ENCODE data around the gene NECTIN4.
"Not testable (repeated sequence)": the region's sequence is repeated elsewhere in the genome, so short reads cannot be mapped to it uniquely, and the experiment has no call there.

NECTIN4 gene

DNA sequence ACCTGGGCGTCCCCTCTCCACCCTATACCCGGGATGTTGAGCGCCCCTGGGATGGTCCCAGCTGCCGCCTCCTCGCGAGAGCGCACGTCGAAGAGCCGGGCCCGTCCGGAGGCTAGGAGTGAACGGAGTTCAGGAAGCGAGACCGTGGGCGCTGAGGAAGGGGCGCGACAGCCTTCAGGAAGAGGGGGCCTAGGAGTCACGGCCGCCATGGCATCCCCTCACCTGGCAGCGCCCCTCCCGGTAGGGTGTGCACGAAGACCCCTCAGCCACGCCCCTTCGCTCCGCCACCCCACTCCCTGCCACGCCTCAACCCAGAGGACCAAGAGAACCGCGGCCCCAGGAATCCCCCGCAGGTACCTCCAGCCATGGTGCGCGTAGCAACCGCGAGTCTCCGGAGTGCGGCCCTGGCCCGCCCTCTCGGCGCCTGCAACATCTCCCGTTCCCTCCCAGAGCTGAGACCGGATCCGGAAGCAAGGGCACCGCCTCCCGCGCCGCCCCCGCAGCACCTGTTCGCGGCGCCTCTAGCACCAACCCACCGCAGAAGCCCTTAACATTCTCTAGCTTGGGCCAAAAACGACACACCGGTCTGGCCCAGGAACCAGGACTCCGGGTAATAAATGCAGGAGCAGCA lies 50.7 kb downstream of the NECTIN4 start, which contains the start of gene TSTD1:
Gene TSTD1, minus strand, starts transcription at position 442 of the 631 bp plus-strand sequence. Its CDS starts 75 bp downstream, at position 367.
- no peak for TF ChIP-seq ZFX (IDR thresholded peaks at IDR 0.05; ENCODE audit: borderline replicate concordance)
- TF ChIP-seq, protein P1, sequence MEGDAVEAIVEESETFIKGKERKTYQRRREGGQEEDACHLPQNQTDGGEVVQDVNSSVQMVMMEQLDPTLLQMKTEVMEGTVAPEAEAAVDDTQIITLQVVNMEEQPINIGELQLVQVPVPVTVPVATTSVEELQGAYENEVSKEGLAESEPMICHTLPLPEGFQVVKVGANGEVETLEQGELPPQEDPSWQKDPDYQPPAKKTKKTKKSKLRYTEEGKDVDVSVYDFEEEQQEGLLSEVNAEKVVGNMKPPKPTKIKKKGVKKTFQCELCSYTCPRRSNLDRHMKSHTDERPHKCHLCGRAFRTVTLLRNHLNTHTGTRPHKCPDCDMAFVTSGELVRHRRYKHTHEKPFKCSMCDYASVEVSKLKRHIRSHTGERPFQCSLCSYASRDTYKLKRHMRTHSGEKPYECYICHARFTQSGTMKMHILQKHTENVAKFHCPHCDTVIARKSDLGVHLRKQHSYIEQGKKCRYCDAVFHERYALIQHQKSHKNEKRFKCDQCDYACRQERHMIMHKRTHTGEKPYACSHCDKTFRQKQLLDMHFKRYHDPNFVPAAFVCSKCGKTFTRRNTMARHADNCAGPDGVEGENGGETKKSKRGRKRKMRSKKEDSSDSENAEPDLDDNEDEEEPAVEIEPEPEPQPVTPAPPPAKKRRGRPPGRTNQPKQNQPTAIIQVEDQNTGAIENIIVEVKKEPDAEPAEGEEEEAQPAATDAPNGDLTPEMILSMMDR (IDR thresholded peaks at IDR 0.05): peak; percentile 14; the same call in 1 of the 2 replicates
- H3K27ac ChIP-seq: peak within 1 kb of the TSS; percentile 85

DNA sequence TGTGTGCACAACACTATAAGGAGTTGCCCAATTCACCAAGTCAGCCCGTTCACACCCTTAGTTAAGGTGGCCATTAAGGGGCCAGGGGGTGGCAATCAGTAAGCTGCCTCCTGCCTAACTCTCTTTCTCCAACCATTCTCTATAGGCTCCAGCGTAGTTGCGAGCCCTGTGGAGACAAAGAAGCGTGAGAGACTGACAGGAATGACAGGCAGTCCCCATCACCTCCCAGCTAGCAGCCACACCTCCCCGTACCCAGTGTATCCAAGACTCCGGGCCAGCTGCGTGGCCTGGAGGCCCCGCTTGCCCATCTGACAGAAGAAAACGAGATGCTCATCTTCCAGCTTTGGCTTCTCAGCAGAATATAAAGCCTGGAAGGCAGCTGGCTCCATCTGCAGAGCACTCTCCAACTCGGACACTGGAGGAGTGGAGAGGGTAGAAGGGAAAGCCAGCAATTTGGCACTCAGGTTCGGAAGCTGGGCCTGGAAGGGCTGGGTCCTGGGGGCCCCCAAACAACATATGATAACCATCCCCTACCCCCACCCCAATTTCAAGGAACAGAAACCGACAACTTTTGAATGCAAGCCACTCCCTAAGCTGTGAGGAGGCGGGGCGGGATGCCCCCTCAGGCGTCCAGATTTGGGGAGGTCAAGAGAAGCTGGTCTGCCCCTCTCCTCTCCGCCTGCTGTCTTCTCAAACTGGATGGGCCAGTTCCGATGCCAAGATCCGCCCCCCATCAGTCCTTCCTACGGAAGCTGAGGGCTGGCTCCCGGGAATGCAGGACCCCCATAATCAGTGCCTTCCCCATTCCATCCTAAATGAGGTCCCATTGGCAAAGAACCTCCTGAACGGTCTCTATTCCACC lies 51.5 kb downstream of the NECTIN4 start:
- H3K27ac ChIP-seq: peak overlapping the region; percentile 85
- TF ChIP-seq, protein P1 (IDR thresholded peaks at IDR 0.05): no peak
- TF ChIP-seq ZFX (IDR thresholded peaks at IDR 0.05; ENCODE audit: borderline replicate concordance): no peak

DNA sequence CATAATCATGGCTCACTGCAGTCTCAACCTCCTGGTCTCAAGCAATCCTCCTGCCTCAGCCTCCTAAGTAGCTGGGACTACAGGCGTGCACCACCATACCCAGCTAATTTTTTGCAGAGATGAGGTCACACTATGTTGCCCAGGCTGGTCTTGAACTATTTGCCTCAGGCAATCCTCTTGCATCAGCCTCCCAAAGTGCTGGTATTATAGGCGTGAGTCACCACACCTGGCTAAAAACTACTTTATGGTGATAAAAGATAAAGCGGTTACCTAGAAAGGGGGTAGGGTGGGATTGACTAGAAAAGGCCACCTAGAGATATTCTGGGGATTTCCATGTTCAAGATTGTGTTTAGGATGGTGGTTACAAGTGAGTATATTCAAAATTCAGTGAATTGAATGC lies 55.6 kb downstream of the NECTIN4 start:
- no peak overlapping the region for H3K27ac ChIP-seq
- TF ChIP-seq, protein P1 (IDR thresholded peaks at IDR 0.05): no peak
- TF ChIP-seq ZFX (IDR thresholded peaks at IDR 0.05; ENCODE audit: borderline replicate concordance): no peak

GRCh38 chr1:161032409-161032808 lies 56.9 kb downstream of the NECTIN4 start:
- H3K27ac ChIP-seq: no peak overlapping the region
- TF ChIP-seq, protein P1 (IDR thresholded peaks at IDR 0.05): no peak
- no peak for TF ChIP-seq ZFX (IDR thresholded peaks at IDR 0.05; ENCODE audit: borderline replicate concordance)

DNA sequence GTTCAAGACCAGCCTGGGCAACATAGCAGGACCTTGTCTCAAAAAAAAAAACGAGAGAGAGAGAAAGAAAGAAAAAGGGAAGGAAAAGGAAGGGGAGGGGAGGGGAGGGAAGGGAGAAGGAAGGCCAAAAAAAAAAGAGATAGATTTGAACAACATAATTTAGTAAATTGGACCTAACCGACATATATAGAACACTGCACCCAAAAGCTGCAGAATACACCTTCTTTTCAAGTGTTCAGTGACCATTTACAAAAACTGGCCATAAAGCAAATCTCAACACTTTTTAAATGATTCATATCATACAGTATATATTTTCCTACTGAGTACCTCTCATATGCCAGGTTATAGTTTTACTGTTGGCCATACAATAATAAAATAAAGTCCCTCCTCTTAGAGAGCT lies 57.5 kb downstream of the NECTIN4 start:
- no peak overlapping the region for H3K27ac ChIP-seq
- TF ChIP-seq, protein P1 (IDR thresholded peaks at IDR 0.05): no peak
- TF ChIP-seq ZFX (IDR thresholded peaks at IDR 0.05; ENCODE audit: borderline replicate concordance): no peak

- H3K27ac ChIP-seq: not testable (repeated sequence)
Observed at GRCh38 chr1:161029466-161029865, 59.9 kb downstream of the NECTIN4 start.

GRCh38 chr1:161026954-161027353 lies 62.4 kb downstream of the NECTIN4 start:
- H3K27ac ChIP-seq: peak overlapping the region; percentile 2; the same call in 1 of the 2 replicates

GRCh38 chr1:161022432-161022831 lies 66.9 kb downstream of the NECTIN4 start:
- peak overlapping the region; percentile 90 for H3K27ac ChIP-seq
